22Rv1 (cell line): Measurements from ENCODE around the gene NPY5R.

Source experiments
- H3K27ac ChIP-seq: fragments of 450-650 bp; 2 replicates; pipeline ENCODE4 v1.5.1; 2017
- CTCF ChIP-seq: fragments of 450-650 bp; IDR thresholded peaks from 2 replicates; pipeline ENCODE4 v1.5.1; 2017; ENCODE audit warnings: mild to moderate bottlenecking
- ZFX ChIP-seq: fragments of 450-650 bp; IDR thresholded peaks from 2 replicates; pipeline ENCODE4 v1.6.1; 2017; ENCODE audit warnings: antibody characterized with exemption, borderline replicate concordance

Gene NPY5R

GRCh38 chr4:163331629-163332376, 11.9 kb upstream of the NPY5R start:
- no peak overlapping the region for H3K27ac ChIP-seq
- TF ChIP-seq ZFX (no peak), CTCF (peak; percentile 27)

- TF ChIP-seq CTCF (peak; percentile 87), ZFX (no peak)
- no peak within 1 kb of the TSS; the same call in 1 of the 2 replicates for H3K27ac ChIP-seq
Observed at GRCh38 chr4:163332526-163333406, 10.9 kb upstream of the NPY5R start, which contains the start of gene NPY1R. Gene NPY1R, minus strand, starts transcription at chr4:163332596. Its CDS starts 6,042 bp downstream, at chr4:163326554.

- TF ChIP-seq ZFX, result no peak
- no peak for TF ChIP-seq CTCF
- H3K27ac ChIP-seq, result no peak overlapping the region
Observed at GRCh38 chr4:163335384-163335783, 8.3 kb upstream of the NPY5R start.

GRCh38 chr4:163344147-163345125, 744 bp downstream of the NPY5R start:
- no peak overlapping the region for H3K27ac ChIP-seq
- TF ChIP-seq ZFX (no peak), CTCF (no peak)

GRCh38 chr4:163350672-163351071, 7.0 kb downstream of the NPY5R start:
- TF ChIP-seq CTCF, result no peak
- TF ChIP-seq ZFX, result no peak
- H3K27ac ChIP-seq, result no peak overlapping the region

- no peak for TF ChIP-seq ZFX
- no peak for TF ChIP-seq CTCF
- H3K27ac ChIP-seq, result no peak overlapping the region
Observed at GRCh38 chr4:163353054-163353453, 9.4 kb downstream of the NPY5R start.
